ENCODE data around the gene UGT1A6. TPM values are rescaled to one million over a fixed set of nuclear protein-coding genes. Genes with fewer than 3 reads are reported as not detected.
A peak's percentile ranks its signal among the peaks of the same experiment; 100 is the strongest.

The UGT1A6 gene
- polyA plus RNA-seq, 1 donor, result 0.06 TPM

DNA sequence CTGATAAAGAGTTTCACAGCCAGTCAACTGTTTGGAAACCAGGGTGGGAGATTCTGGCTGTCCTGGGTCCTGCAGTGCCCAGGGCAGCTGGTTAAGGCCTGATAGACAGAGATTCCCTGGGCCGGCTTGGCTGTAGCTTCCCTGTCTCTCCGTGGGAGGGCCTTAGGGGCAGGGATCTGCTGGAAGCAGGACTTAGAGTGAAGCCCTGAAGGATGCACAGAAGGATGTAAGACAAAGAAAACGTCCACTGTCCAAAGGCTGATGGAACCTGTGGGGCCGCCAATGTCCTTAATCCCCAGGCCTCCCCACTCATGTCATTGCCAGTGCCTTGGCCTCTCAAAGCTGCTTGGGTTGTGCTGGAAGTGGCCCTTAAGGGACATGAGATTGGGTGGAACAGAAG lies 118.4 kb downstream of the UGT1A6 start:
- no peak for DNase-seq
- no peak overlapping the region for H3K27ac ChIP-seq (ENCODE audit: low read length)
- no peaks in the 10 kb centered on the region for H3K36me3 ChIP-seq (ENCODE audit: control insufficient read depth, insufficient read depth, low read length)
- no CpG with 5 or more reads among the region's 4 CpGs for WGBS (ENCODE audit: insufficient coverage, low lambda C conversion rate)
- H3K9me3 ChIP-seq (ENCODE audit: control insufficient read depth, low read depth, low read length), result no peaks in the 10 kb centered on the region
- H3K27me3 ChIP-seq (ENCODE audit: control insufficient read depth, insufficient read depth, low read length), result no peaks in the 10 kb centered on the region
- no peaks in the 10 kb centered on the region for H3K4me1 ChIP-seq (ENCODE audit: control insufficient read depth, insufficient read depth, low read length)
- H3K4me3 ChIP-seq (ENCODE audit: low read length), result no peak overlapping the region

GRCh38 chr2:233811732-233812131 lies 119.0 kb downstream of the UGT1A6 start:
- Histone ChIP-seq H3K27ac (ENCODE audit: low read length) (no peak overlapping the region), H3K4me1 (ENCODE audit: control insufficient read depth, insufficient read depth, low read length) (peaks cover 6% of the 10 kb centered on the region), H3K27me3 (ENCODE audit: control insufficient read depth, insufficient read depth, low read length) (no peaks in the 10 kb centered on the region), H3K9me3 (ENCODE audit: control insufficient read depth, low read depth, low read length) (no peaks in the 10 kb centered on the region), H3K4me3 (ENCODE audit: low read length) (no peak overlapping the region), H3K36me3 (ENCODE audit: control insufficient read depth, insufficient read depth, low read length) (no peaks in the 10 kb centered on the region)
- no peak for DNase-seq
- no CpG with 5 or more reads among the region's 8 CpGs for WGBS (ENCODE audit: insufficient coverage, low lambda C conversion rate)

- H3K36me3 ChIP-seq (ENCODE audit: control insufficient read depth, insufficient read depth, low read length), result no peaks in the 10 kb centered on the region
- H3K4me1 ChIP-seq (ENCODE audit: control insufficient read depth, insufficient read depth, low read length), result peaks cover 21% of the 10 kb centered on the region
- H3K27ac ChIP-seq (ENCODE audit: low read length), result no peak overlapping the region
- WGBS (ENCODE audit: insufficient coverage, low lambda C conversion rate), result 40% methylated on average over 1 of the region's 3 CpGs
- DNase-seq, result no peak
- H3K27me3 ChIP-seq (ENCODE audit: control insufficient read depth, insufficient read depth, low read length), result no peaks in the 10 kb centered on the region
- no peak overlapping the region for H3K4me3 ChIP-seq (ENCODE audit: low read length)
- no peaks in the 10 kb centered on the region for H3K9me3 ChIP-seq (ENCODE audit: control insufficient read depth, low read depth, low read length)
Observed at GRCh38 chr2:233813236-233814055, 120.8 kb downstream of the UGT1A6 start.

GRCh38 chr2:233814056-233814835 lies 121.6 kb downstream of the UGT1A6 start:
- H3K9me3 ChIP-seq (ENCODE audit: control insufficient read depth, low read depth, low read length), result no peaks in the 10 kb centered on the region
- no peaks in the 10 kb centered on the region for H3K27me3 ChIP-seq (ENCODE audit: control insufficient read depth, insufficient read depth, low read length)
- no peaks in the 10 kb centered on the region for H3K36me3 ChIP-seq (ENCODE audit: control insufficient read depth, insufficient read depth, low read length)
- H3K27ac ChIP-seq (ENCODE audit: low read length), result no peak overlapping the region
- WGBS (ENCODE audit: insufficient coverage, low lambda C conversion rate), result no CpG with 5 or more reads among the region's 2 CpGs
- no peak for DNase-seq
- H3K4me3 ChIP-seq (ENCODE audit: low read length), result no peak overlapping the region
- H3K4me1 ChIP-seq (ENCODE audit: control insufficient read depth, insufficient read depth, low read length), result peaks cover 24% of the 10 kb centered on the region

- Histone ChIP-seq H3K4me3 (ENCODE audit: low read length) (no peak overlapping the region), H3K36me3 (ENCODE audit: control insufficient read depth, insufficient read depth, low read length) (no peaks in the 10 kb centered on the region), H3K27me3 (ENCODE audit: control insufficient read depth, insufficient read depth, low read length) (no peaks in the 10 kb centered on the region), H3K4me1 (ENCODE audit: control insufficient read depth, insufficient read depth, low read length) (peaks cover 24% of the 10 kb centered on the region), H3K27ac (ENCODE audit: low read length) (no peak overlapping the region), H3K9me3 (ENCODE audit: control insufficient read depth, low read depth, low read length) (no peaks in the 10 kb centered on the region)
- DNase-seq, result no peak
- WGBS (ENCODE audit: insufficient coverage, low lambda C conversion rate), result 100% methylated on average over 4 of the region's 6 CpGs
Observed at GRCh38 chr2:233815861-233816260, 123.2 kb downstream of the UGT1A6 start.

DNA sequence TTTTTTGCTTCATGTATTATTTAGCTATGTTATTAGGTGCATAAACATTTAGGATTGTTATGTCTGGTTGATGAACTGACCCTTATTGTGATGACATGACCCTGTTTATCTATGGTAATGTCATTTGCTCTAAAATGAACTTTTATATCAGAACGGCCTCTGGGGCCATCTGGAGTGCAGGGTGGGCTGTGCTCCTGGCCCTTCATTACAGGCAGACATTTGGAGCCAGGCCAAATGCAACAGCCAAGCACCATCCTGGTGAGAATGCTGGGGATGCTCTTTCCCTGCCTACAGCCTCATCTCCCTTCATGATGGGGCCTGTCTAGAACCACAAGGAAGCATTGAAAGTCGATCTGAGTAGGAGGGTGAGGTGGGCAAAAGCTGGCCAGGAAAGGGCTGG lies 123.6 kb downstream of the UGT1A6 start:
- WGBS (ENCODE audit: insufficient coverage, low lambda C conversion rate), result no CpG with 5 or more reads among the region's 2 CpGs

GRCh38 chr2:233816771-233817170 lies 124.1 kb downstream of the UGT1A6 start:
- peak overlapping the region; percentile 58 for H3K27ac ChIP-seq (ENCODE audit: low read length)
- H3K4me3 ChIP-seq (ENCODE audit: low read length), result no peak overlapping the region
- no peaks in the 10 kb centered on the region for H3K9me3 ChIP-seq (ENCODE audit: control insufficient read depth, low read depth, low read length)
- no CpG with 5 or more reads among the region's 4 CpGs for WGBS (ENCODE audit: insufficient coverage, low lambda C conversion rate)
- no peaks in the 10 kb centered on the region for H3K36me3 ChIP-seq (ENCODE audit: control insufficient read depth, insufficient read depth, low read length)
- peak; percentile 62 to 82 for DNase-seq
- H3K4me1 ChIP-seq (ENCODE audit: control insufficient read depth, insufficient read depth, low read length), result peaks cover 24% of the 10 kb centered on the region
- H3K27me3 ChIP-seq (ENCODE audit: control insufficient read depth, insufficient read depth, low read length), result no peaks in the 10 kb centered on the region

More for the DNA sequence above, 123.6 kb downstream of the UGT1A6 start:
- Histone ChIP-seq H3K27me3 (ENCODE audit: control insufficient read depth, insufficient read depth, low read length) (no peaks in the 10 kb centered on the region), H3K36me3 (ENCODE audit: control insufficient read depth, insufficient read depth, low read length) (no peaks in the 10 kb centered on the region), H3K9me3 (ENCODE audit: control insufficient read depth, low read depth, low read length) (no peaks in the 10 kb centered on the region), H3K27ac (ENCODE audit: low read length) (peak overlapping the region; percentile 58), H3K4me1 (ENCODE audit: control insufficient read depth, insufficient read depth, low read length) (peaks cover 24% of the 10 kb centered on the region), H3K4me3 (ENCODE audit: low read length) (no peak overlapping the region)
- no peak for DNase-seq

- no peak overlapping the region for H3K4me3 ChIP-seq (ENCODE audit: low read length)
- H3K27ac ChIP-seq (ENCODE audit: low read length), result peak overlapping the region; percentile 58
- DNase-seq, result peak; percentile 37 to 72
- no CpG with 5 or more reads among the region's 3 CpGs for WGBS (ENCODE audit: insufficient coverage, low lambda C conversion rate)
- H3K36me3 ChIP-seq (ENCODE audit: control insufficient read depth, insufficient read depth, low read length), result no peaks in the 10 kb centered on the region
- no peaks in the 10 kb centered on the region for H3K9me3 ChIP-seq (ENCODE audit: control insufficient read depth, low read depth, low read length)
- peaks cover 24% of the 10 kb centered on the region for H3K4me1 ChIP-seq (ENCODE audit: control insufficient read depth, insufficient read depth, low read length)
- H3K27me3 ChIP-seq (ENCODE audit: control insufficient read depth, insufficient read depth, low read length), result no peaks in the 10 kb centered on the region
Observed at GRCh38 chr2:233817361-233817911, 124.7 kb downstream of the UGT1A6 start.

- H3K27me3 ChIP-seq (ENCODE audit: control insufficient read depth, insufficient read depth, low read length), result no peaks in the 10 kb centered on the region
- no peak overlapping the region for H3K4me3 ChIP-seq (ENCODE audit: low read length)
- peak overlapping the region; percentile 58 for H3K27ac ChIP-seq (ENCODE audit: low read length)
- H3K9me3 ChIP-seq (ENCODE audit: control insufficient read depth, low read depth, low read length), result no peaks in the 10 kb centered on the region
- no peaks in the 10 kb centered on the region for H3K36me3 ChIP-seq (ENCODE audit: control insufficient read depth, insufficient read depth, low read length)
- peaks cover 29% of the 10 kb centered on the region for H3K4me1 ChIP-seq (ENCODE audit: control insufficient read depth, insufficient read depth, low read length)
- DNase-seq, result peak in 1 of 2 donors; percentile 52
- no CpG with 5 or more reads among the region's 11 CpGs for WGBS (ENCODE audit: insufficient coverage, low lambda C conversion rate)
Observed at GRCh38 chr2:233817995-233818638, 125.4 kb downstream of the UGT1A6 start.
